Measurements from ENCODE around the gene KLHL33. TPM values are rescaled to one million over a fixed set of nuclear protein-coding genes. Genes with fewer than 3 reads are reported as not detected.

Gene KLHL33
- polyA plus RNA-seq (2013, experiment 1 of 2) = 0.01 TPM
- polyA plus RNA-seq (2013, experiment 2 of 2) = not detected

GRCh38 chr14:20435582-20436362 is at the start of gene KLHL33:
Gene KLHL33, minus strand, starts transcription at chr14:20436166. Its CDS starts 355 bp downstream, at chr14:20435811.
- Histone ChIP-seq H3K36me3 (ENCODE audit: control insufficient read depth in 1 of 2, insufficient read depth in 2 of 2, low read depth in 1 of 2, low read length in 2 of 2) (no peaks in the 10 kb centered on the region), H2BK120ac (ENCODE audit: low read depth, low read length) (no peak within 1 kb of the TSS), H3K4me2 (ENCODE audit: low read length, poor library complexity, severe bottlenecking) (no peak within 1 kb of the TSS), H3K14ac (ENCODE audit: low read length in 2 of 2) (no peak within 1 kb of the TSS), H4K8ac (ENCODE audit: low read length) (no peak within 1 kb of the TSS), H2BK12ac (ENCODE audit: low read length in 2 of 2) (no peak within 1 kb of the TSS), H3K4ac (ENCODE audit: low read depth in 1 of 2, low read length in 2 of 2) (no peak within 1 kb of the TSS), H3K79me1 (replicated peaks; ENCODE audit: low read length, poor library complexity, severe bottlenecking) (no peaks in the 10 kb centered on the region), H3K9ac (ENCODE audit: low read length) (peak within 1 kb of the TSS; percentile 66), H2BK15ac (ENCODE audit: low read depth, poor library complexity, severe bottlenecking) (no peak within 1 kb of the TSS), H3K4me1 (ENCODE audit: control insufficient read depth, insufficient read depth, low read depth, low read length) (peaks cover 6% of the 10 kb centered on the region), H2AFZ (ENCODE audit: low read depth, low read length) (peak within 1 kb of the TSS; percentile 65), H3K23ac (ENCODE audit: low read length in 2 of 2) (no peak within 1 kb of the TSS), H2AK5ac (ENCODE audit: low read length, severe bottlenecking) (no peak within 1 kb of the TSS), H4K91ac (ENCODE audit: low read length) (no peak within 1 kb of the TSS), H3K18ac (ENCODE audit: low read depth in 1 of 2, low read length in 2 of 2) (no peak within 1 kb of the TSS), H3K27ac (ENCODE audit: low read length, poor library complexity, severe bottlenecking) (no peak within 1 kb of the TSS), H3K9me3 (ENCODE audit: control insufficient read depth, low read length) (no peaks in the 10 kb centered on the region), H2BK5ac (ENCODE audit: low read depth, low read length, poor library complexity, severe bottlenecking) (no peak within 1 kb of the TSS), H3K4me3 (ENCODE audit: insufficient read depth in 1 of 2, low read depth in 1 of 2, low read length in 2 of 2) (peak within 1 kb of the TSS in 1 of 2 experiments; percentile 67), H3K27me3 (ENCODE audit: control insufficient read depth in 1 of 2, insufficient read depth in 1 of 2, low read length in 2 of 2) (peaks cover 0 to 17% of the 10 kb centered on the region in 2 experiments)
- WGBS = 80% methylated on average over 17 of the region's 17 CpGs
- DNase-seq = no peak

- no peak overlapping the region for H3K23ac ChIP-seq (ENCODE audit: low read length in 2 of 2)
- 96% methylated on average over 3 of the region's 5 CpGs for WGBS
- no peak overlapping the region for H3K14ac ChIP-seq (ENCODE audit: low read length in 2 of 2)
Measured at GRCh38 chr14:20482382-20482781, 46.4 kb upstream of the KLHL33 start.

GRCh38 chr14:20478894-20479293 is 42.9 kb upstream of the KLHL33 start:
- Histone ChIP-seq H4K91ac (ENCODE audit: low read length) (no peak overlapping the region), H3K23ac (ENCODE audit: low read length in 2 of 2) (no peak overlapping the region), H2BK5ac (ENCODE audit: low read depth, low read length, poor library complexity, severe bottlenecking) (no peak overlapping the region), H3K4me2 (ENCODE audit: low read length, poor library complexity, severe bottlenecking) (no peak overlapping the region), H3K9ac (ENCODE audit: low read length) (no peak overlapping the region), H2BK15ac (ENCODE audit: low read depth, poor library complexity, severe bottlenecking) (no peak overlapping the region), H3K79me1 (replicated peaks; ENCODE audit: low read length, poor library complexity, severe bottlenecking) (peaks cover 12% of the 10 kb centered on the region), H3K14ac (ENCODE audit: low read length in 2 of 2) (no peak overlapping the region), H4K8ac (ENCODE audit: low read length) (no peak overlapping the region), H2BK12ac (ENCODE audit: low read length in 2 of 2) (no peak overlapping the region), H3K27ac (ENCODE audit: low read length, poor library complexity, severe bottlenecking) (no peak overlapping the region), H2BK120ac (ENCODE audit: low read depth, low read length) (no peak overlapping the region), H3K4me3 (ENCODE audit: insufficient read depth in 1 of 2, low read depth in 1 of 2, low read length in 2 of 2) (no peak overlapping the region), H3K36me3 (ENCODE audit: control insufficient read depth in 1 of 2, insufficient read depth in 2 of 2, low read depth in 1 of 2, low read length in 2 of 2) (peaks cover 30 to 57% of the 10 kb centered on the region in 2 experiments), H3K4ac (ENCODE audit: low read depth in 1 of 2, low read length in 2 of 2) (no peak overlapping the region), H3K27me3 (ENCODE audit: control insufficient read depth in 1 of 2, insufficient read depth in 1 of 2, low read length in 2 of 2) (no peaks in the 10 kb centered on the region), H3K4me1 (ENCODE audit: control insufficient read depth, insufficient read depth, low read depth, low read length) (no peaks in the 10 kb centered on the region), H2AK5ac (ENCODE audit: low read length, severe bottlenecking) (no peak overlapping the region), H3K18ac (ENCODE audit: low read depth in 1 of 2, low read length in 2 of 2) (no peak overlapping the region), H2AFZ (ENCODE audit: low read depth, low read length) (no peak overlapping the region), H3K9me3 (ENCODE audit: control insufficient read depth, low read length) (no peaks in the 10 kb centered on the region)
- DNase-seq = no peak
- WGBS = 100% methylated on average over 1 of the region's 2 CpGs

More at GRCh38 chr14:20482382-20482781, 46.4 kb upstream of the KLHL33 start:
- H2AFZ ChIP-seq (ENCODE audit: low read depth, low read length) = no peak overlapping the region
- no peak overlapping the region for H3K27ac ChIP-seq (ENCODE audit: low read length, poor library complexity, severe bottlenecking)
- no peaks in the 10 kb centered on the region for H3K9me3 ChIP-seq (ENCODE audit: control insufficient read depth, low read length)
- H3K4me1 ChIP-seq (ENCODE audit: control insufficient read depth, insufficient read depth, low read depth, low read length) = no peaks in the 10 kb centered on the region
- DNase-seq = no peak
- H3K18ac ChIP-seq (ENCODE audit: low read depth in 1 of 2, low read length in 2 of 2) = no peak overlapping the region
- no peak overlapping the region for H2BK120ac ChIP-seq (ENCODE audit: low read depth, low read length)
- H3K4me3 ChIP-seq (ENCODE audit: insufficient read depth in 1 of 2, low read depth in 1 of 2, low read length in 2 of 2) = no peak overlapping the region
- H3K79me1 ChIP-seq (replicated peaks; ENCODE audit: low read length, poor library complexity, severe bottlenecking) = no peaks in the 10 kb centered on the region
- H2BK12ac ChIP-seq (ENCODE audit: low read length in 2 of 2) = no peak overlapping the region
- H3K36me3 ChIP-seq (ENCODE audit: control insufficient read depth in 1 of 2, insufficient read depth in 2 of 2, low read depth in 1 of 2, low read length in 2 of 2) = peaks cover 6 to 22% of the 10 kb centered on the region in 2 experiments
- H3K27me3 ChIP-seq (ENCODE audit: control insufficient read depth in 1 of 2, insufficient read depth in 1 of 2, low read length in 2 of 2) = peaks cover 0 to 11% of the 10 kb centered on the region in 2 experiments
- H3K4ac ChIP-seq (ENCODE audit: low read depth in 1 of 2, low read length in 2 of 2) = no peak overlapping the region
- H3K4me2 ChIP-seq (ENCODE audit: low read length, poor library complexity, severe bottlenecking) = no peak overlapping the region
- H2AK5ac ChIP-seq (ENCODE audit: low read length, severe bottlenecking) = no peak overlapping the region
- H3K9ac ChIP-seq (ENCODE audit: low read length) = no peak overlapping the region
- H2BK15ac ChIP-seq (ENCODE audit: low read depth, poor library complexity, severe bottlenecking) = no peak overlapping the region
- H2BK5ac ChIP-seq (ENCODE audit: low read depth, low read length, poor library complexity, severe bottlenecking) = no peak overlapping the region
- no peak overlapping the region for H4K8ac ChIP-seq (ENCODE audit: low read length)
- H4K91ac ChIP-seq (ENCODE audit: low read length) = no peak overlapping the region

GRCh38 chr14:20477211-20477876 is 41.4 kb upstream of the KLHL33 start:
- no peak overlapping the region for H2BK12ac ChIP-seq (ENCODE audit: low read length in 2 of 2)
- no peaks in the 10 kb centered on the region for H3K9me3 ChIP-seq (ENCODE audit: control insufficient read depth, low read length)
- H3K9ac ChIP-seq (ENCODE audit: low read length) = no peak overlapping the region
- peaks cover 16% of the 10 kb centered on the region for H3K79me1 ChIP-seq (replicated peaks; ENCODE audit: low read length, poor library complexity, severe bottlenecking)
- H4K8ac ChIP-seq (ENCODE audit: low read length) = peak overlapping the region; percentile 59
- WGBS = 46% methylated on average over 1 of the region's 1 CpG
- H3K14ac ChIP-seq (ENCODE audit: low read length in 2 of 2) = no peak overlapping the region
- no peak overlapping the region for H3K23ac ChIP-seq (ENCODE audit: low read length in 2 of 2)
- peaks cover 34 to 72% of the 10 kb centered on the region in 2 experiments for H3K36me3 ChIP-seq (ENCODE audit: control insufficient read depth in 1 of 2, insufficient read depth in 2 of 2, low read depth in 1 of 2, low read length in 2 of 2)
- no peak overlapping the region for H2AK5ac ChIP-seq (ENCODE audit: low read length, severe bottlenecking)
- H3K27me3 ChIP-seq (ENCODE audit: control insufficient read depth in 1 of 2, insufficient read depth in 1 of 2, low read length in 2 of 2) = no peaks in the 10 kb centered on the region
- no peak overlapping the region for H2BK15ac ChIP-seq (ENCODE audit: low read depth, poor library complexity, severe bottlenecking)
- no peak overlapping the region for H2BK5ac ChIP-seq (ENCODE audit: low read depth, low read length, poor library complexity, severe bottlenecking)
- no peak overlapping the region for H3K4me2 ChIP-seq (ENCODE audit: low read length, poor library complexity, severe bottlenecking)
- H3K4me1 ChIP-seq (ENCODE audit: control insufficient read depth, insufficient read depth, low read depth, low read length) = no peaks in the 10 kb centered on the region
- no peak overlapping the region for H3K4me3 ChIP-seq (ENCODE audit: insufficient read depth in 1 of 2, low read depth in 1 of 2, low read length in 2 of 2)
- H4K91ac ChIP-seq (ENCODE audit: low read length) = no peak overlapping the region
- no peak overlapping the region for H3K4ac ChIP-seq (ENCODE audit: low read depth in 1 of 2, low read length in 2 of 2)
- H2AFZ ChIP-seq (ENCODE audit: low read depth, low read length) = no peak overlapping the region
- H3K27ac ChIP-seq (ENCODE audit: low read length, poor library complexity, severe bottlenecking) = no peak overlapping the region
- H2BK120ac ChIP-seq (ENCODE audit: low read depth, low read length) = no peak overlapping the region
- H3K18ac ChIP-seq (ENCODE audit: low read depth in 1 of 2, low read length in 2 of 2) = no peak overlapping the region
- DNase-seq = peak; percentile 76
